COR-L47 (cell line): ENCODE measurements around the gene MRPL45.
A peak's percentile ranks its signal among the peaks of the same experiment; 100 is the strongest.

ENCODE experiments used
- DNase-seq: peaks from one replicate; lab custom pipeline; 2025; lab: John Stamatoyannopoulos, UW

The MRPL45 gene

GRCh38 chr17:38325221-38325851 lies 28.4 kb downstream of the MRPL45 start:
- no peak for DNase-seq

- DNase-seq, result no peak
Observed at GRCh38 chr17:38326996-38327792, 30.2 kb downstream of the MRPL45 start.

GRCh38 chr17:38327936-38328335 lies 31.0 kb downstream of the MRPL45 start:
- DNase-seq, result no peak

GRCh38 chr17:38328620-38329019 lies 31.7 kb downstream of the MRPL45 start:
- no peak for DNase-seq

- DNase-seq, result no peak
Observed at GRCh38 chr17:38329284-38329683, 32.3 kb downstream of the MRPL45 start.

DNA sequence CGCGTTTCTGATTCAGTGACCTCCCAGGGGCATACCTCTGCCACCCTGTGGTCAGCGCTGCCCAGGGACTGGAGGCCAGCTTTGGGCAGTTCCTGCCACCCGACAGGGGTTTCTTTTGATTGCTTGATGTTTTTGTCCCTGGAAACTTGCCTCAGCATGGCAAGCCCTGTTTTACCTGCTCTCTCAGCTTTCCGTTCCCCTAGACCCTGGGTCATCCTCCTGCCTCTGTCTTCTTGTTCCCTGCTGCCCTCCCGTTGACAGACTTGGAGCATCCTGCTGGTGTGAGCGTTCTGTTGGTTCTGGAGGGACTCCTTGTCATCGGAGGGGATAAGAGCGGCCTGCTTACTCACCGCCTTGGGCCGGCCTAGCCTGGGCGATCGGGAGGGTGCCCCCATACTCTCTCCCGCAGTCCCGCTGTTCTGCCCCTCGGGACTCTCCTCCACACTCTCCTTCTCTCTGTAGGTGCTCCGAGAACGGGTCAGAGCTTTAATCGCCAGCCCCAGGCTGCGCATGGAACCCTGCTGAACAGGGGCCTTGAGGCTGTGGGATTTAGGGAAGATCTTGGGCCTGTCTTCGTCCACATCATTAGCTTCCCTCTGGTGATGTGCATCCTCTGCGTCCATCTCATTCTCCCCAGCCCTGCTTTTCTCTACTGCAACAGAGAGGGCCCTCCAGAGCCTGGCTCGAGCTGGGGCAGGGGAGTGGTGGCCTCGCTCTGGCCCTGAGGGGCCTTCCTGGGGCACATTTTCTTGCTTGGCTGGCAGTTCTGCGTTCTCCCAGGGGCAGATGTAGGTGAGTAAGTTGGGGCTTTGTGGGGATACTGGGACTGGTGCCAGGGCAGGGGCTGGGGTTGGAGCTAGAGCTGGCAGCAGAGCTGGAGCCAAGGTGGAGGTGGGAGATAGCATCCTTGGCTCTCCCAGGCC lies 33.1 kb downstream of the MRPL45 start:
- DNase-seq, result no peak

- no peak for DNase-seq
Observed at GRCh38 chr17:38330941-38331411, 34.0 kb downstream of the MRPL45 start.

GRCh38 chr17:38332735-38333134 lies 35.8 kb downstream of the MRPL45 start:
- no peak for DNase-seq

GRCh38 chr17:38333635-38334295 lies 36.8 kb downstream of the MRPL45 start:
- DNase-seq, result no peak

DNA sequence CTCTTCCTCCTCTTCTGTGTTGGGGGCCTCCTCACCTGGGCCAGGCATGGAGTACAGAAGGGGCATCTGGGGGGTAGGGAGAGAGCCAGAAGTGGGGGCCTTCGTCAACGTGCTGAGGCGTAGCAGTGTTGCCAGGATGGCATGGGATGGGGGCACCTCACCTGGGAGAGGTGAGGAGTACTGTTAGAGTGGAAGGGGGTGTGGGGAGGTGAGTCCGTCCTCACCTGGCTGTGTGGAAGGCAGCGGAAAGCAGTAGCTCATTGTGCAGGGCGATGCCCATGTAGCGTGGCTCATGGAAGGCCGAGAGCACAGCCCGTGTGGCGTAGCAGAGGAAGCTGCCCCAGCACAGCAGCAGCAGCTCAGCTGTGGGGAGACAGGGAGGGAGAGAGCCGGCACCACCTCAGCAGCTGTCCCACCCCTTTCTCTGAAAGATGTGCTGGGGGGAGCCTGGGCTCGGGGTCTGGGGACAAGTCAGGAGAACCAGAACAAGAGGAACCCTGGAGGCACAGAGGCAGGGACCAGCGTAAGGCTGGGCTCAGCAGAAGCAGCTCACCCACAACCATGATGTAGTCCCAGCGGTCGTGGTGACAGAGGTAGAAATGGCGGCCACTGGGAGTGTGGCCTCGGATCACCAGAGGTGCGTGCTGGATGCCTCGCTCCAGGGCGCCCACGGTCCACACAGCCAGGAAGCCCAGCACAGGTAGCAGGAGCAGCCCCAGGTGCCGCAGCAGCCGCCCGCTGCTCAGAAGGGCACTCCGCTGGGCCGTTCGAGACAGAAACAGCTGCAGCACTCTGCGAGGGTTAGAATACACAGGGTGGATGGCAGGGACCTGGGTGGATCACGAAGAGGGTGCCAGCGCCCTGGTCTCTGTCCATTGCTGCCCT lies 37.8 kb downstream of the MRPL45 start:
- no peak for DNase-seq

GRCh38 chr17:38336838-38337237 lies 39.9 kb downstream of the MRPL45 start:
- no peak for DNase-seq

- peak; percentile 53 for DNase-seq
Observed at GRCh38 chr17:38338053-38338452, 41.1 kb downstream of the MRPL45 start.

DNA sequence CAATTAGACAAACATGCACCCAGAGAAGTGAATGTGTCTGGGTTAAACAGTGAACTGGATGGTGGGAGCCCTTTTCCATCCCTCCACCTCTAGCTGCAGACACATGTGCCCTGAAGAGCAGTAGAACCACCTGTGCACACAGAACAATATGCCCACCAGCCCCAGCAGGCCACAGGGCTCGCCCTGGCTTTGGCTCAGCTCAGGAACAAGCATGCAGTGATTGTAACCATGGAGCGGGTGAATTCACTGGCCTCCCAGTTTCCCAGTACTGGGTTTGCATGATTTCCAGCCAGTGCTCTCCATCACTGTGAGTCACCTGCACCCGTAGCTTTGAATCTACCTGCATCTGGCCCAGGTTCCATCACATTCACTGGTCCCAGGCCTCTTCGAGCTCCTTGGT lies 41.6 kb downstream of the MRPL45 start:
- no peak for DNase-seq

DNA sequence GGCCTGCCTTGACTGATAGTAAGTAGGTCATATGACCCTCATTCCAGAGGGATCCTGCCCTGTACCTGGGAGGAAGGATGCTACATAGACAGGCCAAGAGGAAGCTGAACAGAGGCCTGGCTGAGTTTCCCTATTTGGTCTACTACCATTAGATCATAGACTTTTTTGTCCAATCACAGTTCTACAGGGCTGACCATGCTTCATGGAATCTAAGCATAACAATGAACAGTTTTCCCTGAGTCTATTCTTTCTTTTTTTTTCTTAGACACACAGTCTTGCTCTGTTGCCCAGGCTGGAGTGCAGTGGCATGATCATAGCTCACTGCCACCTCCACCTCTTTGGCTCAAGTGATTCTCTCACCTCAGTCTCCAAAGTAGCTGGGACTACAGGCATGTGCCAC lies 42.9 kb downstream of the MRPL45 start:
- DNase-seq, result no peak

DNA sequence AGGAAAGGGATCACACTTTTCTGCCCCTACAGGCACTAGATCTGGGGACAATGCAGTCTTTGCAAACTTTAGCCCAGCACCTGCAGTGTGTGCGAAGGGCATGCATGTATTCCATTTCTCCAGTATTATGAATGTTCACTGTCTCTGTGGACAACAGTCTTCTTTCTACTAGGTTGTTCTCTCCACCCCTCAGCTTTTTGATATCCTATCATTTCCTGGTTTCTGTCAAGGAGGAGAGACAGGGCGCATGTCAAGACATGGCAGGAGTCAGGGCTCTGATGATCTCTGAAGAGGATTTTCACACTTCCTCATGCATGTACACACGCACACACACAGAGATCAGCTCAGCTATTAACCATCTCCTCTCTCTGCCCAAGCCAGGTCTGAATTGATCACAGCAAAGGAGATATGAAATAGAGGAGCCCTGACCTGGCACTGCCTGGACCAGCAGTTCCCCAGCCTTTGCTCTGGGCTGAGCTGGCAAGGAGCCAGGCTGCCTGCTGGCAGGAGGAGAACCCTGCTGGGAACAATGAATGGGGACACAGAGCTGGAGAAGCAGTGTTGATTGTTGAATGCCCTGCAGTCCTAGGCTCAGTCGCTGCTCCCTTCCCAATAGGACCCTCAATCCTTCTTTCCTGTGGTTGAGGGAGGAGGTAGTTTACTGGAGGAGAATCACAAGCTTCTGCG lies 44.2 kb downstream of the MRPL45 start:
- peak; percentile 88 for DNase-seq

DNA sequence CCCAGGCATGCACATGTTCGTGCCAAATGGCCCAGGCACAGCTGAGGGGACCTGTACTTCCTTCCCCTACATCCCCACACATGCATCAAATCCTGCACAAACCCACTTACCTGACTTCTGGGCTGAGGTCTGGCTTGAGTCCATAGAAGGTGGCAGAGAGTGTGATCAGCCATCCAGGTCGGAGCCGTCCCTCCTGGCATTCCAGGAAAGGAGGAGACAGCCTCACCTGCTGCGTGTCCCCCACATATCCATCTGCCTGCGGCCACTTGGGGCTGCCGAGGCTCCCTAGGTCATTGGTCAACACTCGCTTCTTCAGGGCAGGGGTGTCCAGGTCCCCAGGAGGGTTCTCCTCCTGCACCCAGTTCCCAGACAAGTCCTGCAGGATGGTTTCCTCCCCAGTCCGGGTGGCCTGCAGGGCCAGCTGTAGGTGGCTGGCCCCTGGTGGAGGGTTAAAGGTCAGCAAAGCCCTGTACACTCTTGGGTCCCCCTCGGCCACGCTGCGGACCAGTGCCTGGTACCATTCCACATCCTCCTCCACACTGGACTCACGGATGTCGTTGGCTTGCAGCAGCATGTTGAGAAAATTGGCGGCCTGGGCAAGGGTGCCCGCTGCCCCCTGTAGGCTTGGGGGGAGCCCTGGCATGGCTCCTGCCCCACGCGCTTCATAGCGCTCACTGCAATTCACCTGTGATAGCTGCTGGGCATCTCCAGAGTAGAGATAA lies 46.1 kb downstream of the MRPL45 start:
- no peak for DNase-seq

DNA sequence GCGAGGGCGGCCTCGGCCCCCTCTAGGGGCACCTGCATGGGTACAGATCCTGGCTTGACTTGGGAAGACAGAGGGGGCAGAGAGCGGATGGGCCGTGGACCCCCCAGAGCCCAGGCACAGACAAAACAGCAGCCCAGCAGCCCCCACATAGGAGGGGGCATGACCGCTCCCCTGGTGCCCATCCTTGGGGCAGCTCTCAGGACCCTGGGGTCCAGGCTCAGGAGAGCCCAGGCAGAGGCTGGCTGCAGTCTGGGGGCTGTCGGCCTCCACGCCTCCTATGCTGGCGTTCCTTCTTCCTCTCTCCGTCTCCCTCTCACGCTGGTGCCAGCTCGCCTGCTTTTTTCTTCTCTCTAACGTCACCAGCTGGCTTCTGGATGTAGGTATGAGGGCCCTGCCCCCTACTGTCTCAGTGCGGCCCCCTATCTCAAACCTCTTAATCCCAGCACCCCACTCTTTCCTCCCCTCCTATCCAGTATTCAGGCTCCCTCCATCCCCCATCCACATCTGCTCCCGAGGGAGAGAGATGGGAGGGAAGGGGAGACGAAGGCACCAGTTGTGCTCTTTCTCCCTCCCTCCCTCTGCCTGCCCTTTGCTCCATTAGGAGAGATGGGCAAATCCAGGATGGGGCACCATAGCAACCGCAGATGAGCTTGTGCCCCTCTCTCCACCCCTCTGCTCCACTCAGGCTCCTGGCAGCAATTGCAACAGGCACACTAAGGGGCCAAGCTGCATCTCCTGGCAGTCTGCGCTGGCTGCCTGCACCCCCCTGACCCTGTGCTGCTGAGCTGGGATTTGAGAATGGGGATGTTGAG lies 46.8 kb downstream of the MRPL45 start, which contains the start of gene GPR179:
GPR179 (minus strand) TSS at position 349 of the 812 bp plus-strand sequence; CDS start at position 182, 167 bp downstream.
- DNase-seq, result no peak

DNA sequence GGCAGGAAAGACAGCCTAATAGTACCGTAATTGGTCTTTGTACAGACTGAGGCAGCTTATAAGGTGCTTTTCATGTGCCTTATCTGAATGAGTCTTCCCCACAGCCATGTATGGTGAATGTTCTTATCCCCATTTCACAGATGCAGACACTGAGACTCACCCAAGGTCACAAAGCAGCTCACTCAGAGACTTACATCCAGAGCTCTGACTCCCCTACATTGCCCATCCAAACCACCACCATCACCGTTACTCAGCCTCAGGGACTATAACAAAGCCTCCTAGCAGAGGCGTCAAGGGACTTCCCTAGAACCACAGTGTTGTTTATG lies 47.4 kb downstream of the MRPL45 start:
- DNase-seq, result no peak

GRCh38 chr17:38345743-38346142 lies 48.8 kb downstream of the MRPL45 start:
- no peak for DNase-seq
